Mesendoderm (in vitro differentiated cells): Measurements from ENCODE around the gene SIGLEC9.
A peak's percentile ranks its signal among the peaks of the same experiment; 100 is the strongest.

Experiments
- DNase-seq: peaks from one replicate; pipeline ENCODE4 v3.0.0; 2013
- H2AK5ac ChIP-seq: 2 replicates; pipeline ENCODE4 v1.6.1; 2013; ENCODE audit warnings: low read length, inconsistent platforms
- H2BK120ac ChIP-seq: 2 replicates; pipeline ENCODE4 v1.6.1; 2013; ENCODE audit warnings: low read depth, mild to moderate bottlenecking, low read length, moderate library complexity, mixed read lengths
- H2BK15ac ChIP-seq: replicated peaks from 2 replicates; pipeline ENCODE4 v1.6.1; 2013; ENCODE audit warnings: low read depth, mild to moderate bottlenecking, moderate library complexity
- H2BK5ac ChIP-seq: 2 replicates; pipeline ENCODE4 v1.6.1; 2013; ENCODE audit warnings: low read length, inconsistent platforms
- H3K18ac ChIP-seq: 2 replicates; pipeline ENCODE4 v1.6.1; 2013; ENCODE audit warnings: mild to moderate bottlenecking, low read length, mixed read lengths
- H3K23ac ChIP-seq: one replicate; pipeline ENCODE4 v1.6.1; 2013; ENCODE audit warnings: low read length
- H3K27ac ChIP-seq: 2 replicates; pipeline ENCODE4 v1.5.1; 2013; ENCODE audit warnings: low read depth, mild to moderate bottlenecking, inconsistent platforms, low read length, moderate library complexity
- H3K27me3 ChIP-seq: 2 replicates; pipeline ENCODE4 v1.6.1; 2013; ENCODE audit warnings: low read length, control low read depth, mild to moderate bottlenecking, inconsistent platforms; ENCODE audit not compliant: insufficient read depth, poor library complexity
- H3K36me3 ChIP-seq: 2 replicates; pipeline ENCODE4 v1.6.1; 2013; ENCODE audit warnings: low read length, inconsistent platforms; ENCODE audit not compliant: control insufficient read depth, insufficient read depth
- H3K4ac ChIP-seq: one replicate; pipeline ENCODE4 v1.6.1; 2013; ENCODE audit warnings: low read depth, mild to moderate bottlenecking, low read length, moderate library complexity
- H3K4me1 ChIP-seq: 2 replicates; pipeline ENCODE4 v1.6.1; 2013; ENCODE audit warnings: low read depth, low read length, inconsistent platforms; ENCODE audit not compliant: control insufficient read depth
- H3K4me2 ChIP-seq: 2 replicates; pipeline ENCODE4 v1.6.1; 2013; ENCODE audit warnings: low read length
- H3K4me3 ChIP-seq: 2 replicates; pipeline ENCODE4 v1.5.1; 2013; ENCODE audit warnings: mild to moderate bottlenecking, low read length
- H3K56ac ChIP-seq: one replicate; pipeline ENCODE4 v1.6.1; 2013; ENCODE audit warnings: low read length
- H3K79me1 ChIP-seq: 2 replicates; pipeline ENCODE4 v1.6.1; 2013; ENCODE audit warnings: low read length, inconsistent platforms
- H3K79me2 ChIP-seq: 2 replicates; pipeline ENCODE4 v1.6.1; 2013; ENCODE audit warnings: mild to moderate bottlenecking, low read length; ENCODE audit not compliant: control insufficient read depth, insufficient read depth
- H3K9ac ChIP-seq: 2 replicates; pipeline ENCODE4 v1.6.1; 2013; ENCODE audit warnings: low read length, inconsistent platforms
- H4K5ac ChIP-seq: one replicate; pipeline ENCODE4 v1.6.1; 2013; ENCODE audit warnings: low read length
- H4K8ac ChIP-seq: one replicate; pipeline ENCODE4 v1.6.1; 2013; ENCODE audit warnings: low read depth, mild to moderate bottlenecking, control low read depth, low read length, moderate library complexity
- whole genome bisulfite sequencing: extraction: QIAGEN DNeasy Blood & Tissue Kit; methylation state at CpG from one replicate; pipeline ENCODE4 v1.1.7; 2013; ENCODE audit warnings: low lambda C conversion rate, missing lambda C conversion rate; ENCODE audit not compliant: insufficient coverage; ENCODE audit errors: extremely low coverage; 5-methylcytosine and 5-hydroxymethylcytosine counted together

The SIGLEC9 gene

GRCh38 chr19:51093101-51093500 lies 31.6 kb upstream of the SIGLEC9 start:
- DNase-seq = no peak
- no CpG with 5 or more reads among the region's 8 CpGs for WGBS

GRCh38 chr19:51093510-51094345 lies 31.0 kb upstream of the SIGLEC9 start:
- H4K8ac ChIP-seq = no peak overlapping the region
- no peak overlapping the region for H3K4me3 ChIP-seq
- H3K79me2 ChIP-seq = no peaks in the 10 kb centered on the region
- no peak overlapping the region for H3K9ac ChIP-seq
- no peak overlapping the region for H4K5ac ChIP-seq
- no peaks in the 10 kb centered on the region for H3K79me1 ChIP-seq
- no peak overlapping the region for H3K56ac ChIP-seq
- H2BK5ac ChIP-seq = no peak overlapping the region
- WGBS = no CpG with 5 or more reads among the region's 22 CpGs
- H2BK15ac ChIP-seq = no peak overlapping the region
- H3K23ac ChIP-seq = no peak overlapping the region
- H3K18ac ChIP-seq = no peak overlapping the region
- H3K4me2 ChIP-seq = no peak overlapping the region
- no peak overlapping the region for H3K27ac ChIP-seq
- H3K4ac ChIP-seq = no peak overlapping the region
- no peak for DNase-seq
- H2AK5ac ChIP-seq = no peak overlapping the region
- no peaks in the 10 kb centered on the region for H3K4me1 ChIP-seq
- H3K27me3 ChIP-seq = no peaks in the 10 kb centered on the region
- H2BK120ac ChIP-seq = no peak overlapping the region
- no peaks in the 10 kb centered on the region for H3K36me3 ChIP-seq

More at GRCh38 chr19:51093101-51093500, 31.6 kb upstream of the SIGLEC9 start:
- Histone ChIP-seq H3K4me3 (no peak overlapping the region), H3K9ac (no peak overlapping the region), H3K4me2 (no peak overlapping the region), H3K23ac (no peak overlapping the region), H3K27ac (no peak overlapping the region), H3K4ac (no peak overlapping the region), H4K5ac (no peak overlapping the region), H3K36me3 (no peaks in the 10 kb centered on the region), H3K27me3 (no peaks in the 10 kb centered on the region), H3K4me1 (no peaks in the 10 kb centered on the region), H3K79me1 (no peaks in the 10 kb centered on the region), H3K56ac (no peak overlapping the region), H2AK5ac (no peak overlapping the region), H3K79me2 (no peaks in the 10 kb centered on the region), H4K8ac (no peak overlapping the region), H2BK15ac (no peak overlapping the region), H2BK5ac (no peak overlapping the region), H2BK120ac (no peak overlapping the region), H3K18ac (no peak overlapping the region)

GRCh38 chr19:51094696-51095279 lies 29.9 kb upstream of the SIGLEC9 start:
- Histone ChIP-seq H3K4me3 (no peak overlapping the region), H4K5ac (no peak overlapping the region), H2AK5ac (no peak overlapping the region), H2BK5ac (no peak overlapping the region), H3K4me1 (no peaks in the 10 kb centered on the region), H3K79me2 (no peaks in the 10 kb centered on the region), H3K79me1 (no peaks in the 10 kb centered on the region), H4K8ac (no peak overlapping the region), H3K4ac (no peak overlapping the region), H3K23ac (no peak overlapping the region), H2BK120ac (no peak overlapping the region), H3K4me2 (no peak overlapping the region), H3K9ac (no peak overlapping the region), H2BK15ac (no peak overlapping the region), H3K18ac (no peak overlapping the region), H3K36me3 (no peaks in the 10 kb centered on the region), H3K27me3 (no peaks in the 10 kb centered on the region), H3K56ac (no peak overlapping the region), H3K27ac (no peak overlapping the region)
- peak; percentile 60 for DNase-seq
- no CpG with 5 or more reads among the region's 15 CpGs for WGBS

GRCh38 chr19:51096473-51097165 lies 28.1 kb upstream of the SIGLEC9 start:
- Histone ChIP-seq H2BK15ac (no peak overlapping the region), H3K4me1 (no peaks in the 10 kb centered on the region), H4K5ac (no peak overlapping the region), H3K36me3 (no peaks in the 10 kb centered on the region), H3K79me1 (no peaks in the 10 kb centered on the region), H3K4ac (no peak overlapping the region), H3K27me3 (no peaks in the 10 kb centered on the region), H3K79me2 (no peaks in the 10 kb centered on the region), H3K4me2 (no peak overlapping the region), H3K9ac (no peak overlapping the region), H2AK5ac (no peak overlapping the region), H4K8ac (no peak overlapping the region), H2BK120ac (no peak overlapping the region), H3K56ac (no peak overlapping the region), H2BK5ac (no peak overlapping the region), H3K4me3 (no peak overlapping the region), H3K23ac (no peak overlapping the region), H3K27ac (no peak overlapping the region), H3K18ac (no peak overlapping the region)
- DNase-seq = peak; percentile 19
- WGBS = no CpG with 5 or more reads among the region's 6 CpGs

GRCh38 chr19:51097166-51097738 lies 27.5 kb upstream of the SIGLEC9 start:
- no peaks in the 10 kb centered on the region for H3K36me3 ChIP-seq
- H3K79me1 ChIP-seq = no peaks in the 10 kb centered on the region
- H2AK5ac ChIP-seq = no peak overlapping the region
- H2BK5ac ChIP-seq = no peak overlapping the region
- H3K4ac ChIP-seq = no peak overlapping the region
- no peak overlapping the region for H3K18ac ChIP-seq
- no peak overlapping the region for H2BK120ac ChIP-seq
- no peak overlapping the region for H4K8ac ChIP-seq
- H4K5ac ChIP-seq = no peak overlapping the region
- whole genome bisulfite sequencing = no CpG with 5 or more reads among the region's 8 CpGs
- no peaks in the 10 kb centered on the region for H3K4me1 ChIP-seq
- H3K23ac ChIP-seq = no peak overlapping the region
- H3K4me2 ChIP-seq = no peak overlapping the region
- no peak overlapping the region for H3K56ac ChIP-seq
- H3K4me3 ChIP-seq = no peak overlapping the region
- DNase-seq = peak; percentile 55
- no peak overlapping the region for H3K27ac ChIP-seq
- H3K79me2 ChIP-seq = no peaks in the 10 kb centered on the region
- H3K27me3 ChIP-seq = no peaks in the 10 kb centered on the region
- no peak overlapping the region for H2BK15ac ChIP-seq
- H3K9ac ChIP-seq = no peak overlapping the region
